Measurements from ENCODE around the gene RTKN2.
"Not testable (repeated sequence)": the region's sequence is repeated elsewhere in the genome, so short reads cannot be mapped to it uniquely, and the experiment has no call there.

The RTKN2 gene

GRCh38 chr10:62268399-62269114, at the start of gene RTKN2:
Gene RTKN2, minus strand, starts transcription at chr10:62268844. Its CDS starts 234 bp downstream, at chr10:62268610.
- Histone ChIP-seq H3K4me3 (ENCODE audit: low read depth in 1 of 2, low read length in 2 of 2) (peak within 1 kb of the TSS; percentile 66 to 95), H3K27me3 (ENCODE audit: low read depth, low read length) (no peaks in the 10 kb centered on the region), H3K27ac (ENCODE audit: low read length) (no peak within 1 kb of the TSS), H3K4me1 (ENCODE audit: control insufficient read depth in 1 of 2, insufficient read depth in 2 of 2, low read length in 2 of 2) (peaks cover 0 to 10% of the 10 kb centered on the region in 2 donors), H3K9me3 (ENCODE audit: control insufficient read depth in 1 of 2, low read length in 2 of 2) (no peaks in the 10 kb centered on the region), H3K36me3 (ENCODE audit: control insufficient read depth in 1 of 2, insufficient read depth in 2 of 2, low read length in 2 of 2) (no peaks in the 10 kb centered on the region)

DNA sequence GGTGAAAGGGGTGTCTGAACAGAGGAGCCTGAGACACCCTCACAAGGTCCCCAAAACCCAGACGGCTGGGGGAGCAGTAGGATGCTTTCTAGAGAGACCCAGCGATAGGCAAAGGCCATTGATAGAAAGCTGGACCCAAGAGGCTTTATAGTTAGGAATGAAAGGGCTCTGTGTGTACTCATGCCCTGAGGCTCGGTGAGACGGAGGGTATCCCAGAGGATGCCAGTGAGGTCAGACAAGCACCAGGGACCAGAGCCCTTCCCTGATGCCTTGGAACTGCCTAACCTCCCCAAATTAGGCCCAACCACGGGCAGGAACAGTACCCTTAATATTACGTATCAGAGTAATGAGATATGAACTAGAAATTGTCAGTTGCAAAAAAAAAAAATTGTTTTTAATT, 48.6 kb upstream of the RTKN2 start:
- no peak overlapping the region for H3K4me3 ChIP-seq (ENCODE audit: low read depth in 1 of 2, low read length in 2 of 2)
- no peaks in the 10 kb centered on the region for H3K4me1 ChIP-seq (ENCODE audit: control insufficient read depth in 1 of 2, insufficient read depth in 2 of 2, low read length in 2 of 2)
- H3K27ac ChIP-seq (ENCODE audit: low read length), result no peak overlapping the region
- no peaks in the 10 kb centered on the region for H3K27me3 ChIP-seq (ENCODE audit: low read depth, low read length)
- no peaks in the 10 kb centered on the region for H3K9me3 ChIP-seq (ENCODE audit: control insufficient read depth in 1 of 2, low read length in 2 of 2)
- H3K36me3 ChIP-seq (ENCODE audit: control insufficient read depth in 1 of 2, insufficient read depth in 2 of 2, low read length in 2 of 2), result no peaks in the 10 kb centered on the region

DNA sequence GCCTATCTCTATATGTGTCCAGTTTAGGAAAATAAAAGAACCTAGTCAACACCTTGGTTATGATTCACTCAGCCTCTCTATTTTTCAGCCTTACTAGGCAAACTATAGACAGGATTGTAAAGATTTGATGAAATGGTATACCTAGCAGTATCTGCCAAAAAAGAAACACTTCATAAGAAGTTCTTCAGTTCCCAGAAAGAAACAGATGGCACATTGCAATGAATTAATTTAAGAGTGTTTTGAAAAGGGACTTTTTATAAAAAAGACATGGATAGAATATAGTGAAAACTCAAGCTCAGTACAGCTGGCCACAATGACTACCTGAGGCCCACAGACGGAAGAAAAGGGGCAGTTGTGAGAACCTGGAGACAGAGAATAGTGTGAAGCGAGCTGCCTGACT, 40.6 kb upstream of the RTKN2 start:
- Histone ChIP-seq H3K27ac (ENCODE audit: low read length) (no peak overlapping the region), H3K36me3 (ENCODE audit: control insufficient read depth in 1 of 2, insufficient read depth in 2 of 2, low read length in 2 of 2) (no peaks in the 10 kb centered on the region), H3K27me3 (ENCODE audit: low read depth, low read length) (no peaks in the 10 kb centered on the region), H3K4me3 (ENCODE audit: low read depth in 1 of 2, low read length in 2 of 2) (no peak overlapping the region), H3K4me1 (ENCODE audit: control insufficient read depth in 1 of 2, insufficient read depth in 2 of 2, low read length in 2 of 2) (no peaks in the 10 kb centered on the region), H3K9me3 (ENCODE audit: control insufficient read depth in 1 of 2, low read length in 2 of 2) (no peaks in the 10 kb centered on the region)

DNA sequence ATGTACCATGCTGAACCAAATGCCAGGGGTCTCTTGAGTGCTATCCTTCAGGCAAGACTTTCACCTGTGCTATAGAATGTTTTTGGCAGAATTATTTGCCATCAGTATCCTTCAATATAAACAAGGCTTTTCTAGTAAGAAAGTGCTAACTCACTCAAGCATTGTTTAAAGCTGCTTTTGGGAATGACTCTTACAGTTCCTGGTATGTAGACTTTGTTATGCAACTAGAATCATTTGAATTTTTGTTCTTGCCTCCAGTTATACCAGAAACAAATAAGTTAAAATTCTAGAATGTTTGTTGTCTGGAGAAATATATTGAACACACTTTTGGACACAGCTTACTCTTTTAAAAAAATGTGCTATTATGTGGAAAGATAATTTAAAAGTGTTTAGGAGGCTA, 39.5 kb upstream of the RTKN2 start:
- Histone ChIP-seq H3K4me1 (ENCODE audit: control insufficient read depth in 1 of 2, insufficient read depth in 2 of 2, low read length in 2 of 2) (no peaks in the 10 kb centered on the region), H3K9me3 (ENCODE audit: control insufficient read depth in 1 of 2, low read length in 2 of 2) (no peaks in the 10 kb centered on the region), H3K27ac (ENCODE audit: low read length) (no peak overlapping the region), H3K27me3 (ENCODE audit: low read depth, low read length) (no peaks in the 10 kb centered on the region), H3K36me3 (ENCODE audit: control insufficient read depth in 1 of 2, insufficient read depth in 2 of 2, low read length in 2 of 2) (no peaks in the 10 kb centered on the region), H3K4me3 (ENCODE audit: low read depth in 1 of 2, low read length in 2 of 2) (no peak overlapping the region)

- Histone ChIP-seq H3K27ac (ENCODE audit: low read length) (no peak overlapping the region), H3K4me3 (ENCODE audit: low read depth in 1 of 2, low read length in 2 of 2) (no peak overlapping the region), H3K36me3 (ENCODE audit: control insufficient read depth in 1 of 2, insufficient read depth in 2 of 2, low read length in 2 of 2) (no peaks in the 10 kb centered on the region), H3K4me1 (ENCODE audit: control insufficient read depth in 1 of 2, insufficient read depth in 2 of 2, low read length in 2 of 2) (no peaks in the 10 kb centered on the region), H3K27me3 (ENCODE audit: low read depth, low read length) (no peaks in the 10 kb centered on the region), H3K9me3 (ENCODE audit: control insufficient read depth in 1 of 2, low read length in 2 of 2) (no peaks in the 10 kb centered on the region)
Observed at GRCh38 chr10:62307635-62308034, 39.0 kb upstream of the RTKN2 start.

- H3K36me3 ChIP-seq (ENCODE audit: control insufficient read depth in 1 of 2, insufficient read depth in 2 of 2, low read length in 2 of 2), result no peaks in the 10 kb centered on the region
- H3K4me1 ChIP-seq (ENCODE audit: control insufficient read depth in 1 of 2, insufficient read depth in 2 of 2, low read length in 2 of 2), result no peaks in the 10 kb centered on the region
- no peaks in the 10 kb centered on the region for H3K9me3 ChIP-seq (ENCODE audit: control insufficient read depth in 1 of 2, low read length in 2 of 2)
- H3K27me3 ChIP-seq (ENCODE audit: low read depth, low read length), result no peaks in the 10 kb centered on the region
- H3K27ac ChIP-seq (ENCODE audit: low read length), result no peak overlapping the region
- no peak overlapping the region for H3K4me3 ChIP-seq (ENCODE audit: low read depth in 1 of 2, low read length in 2 of 2)
Observed at GRCh38 chr10:62306663-62307062, 38.0 kb upstream of the RTKN2 start.

GRCh38 chr10:62305813-62306212, 37.2 kb upstream of the RTKN2 start:
- H3K27me3 ChIP-seq (ENCODE audit: low read depth, low read length), result no peaks in the 10 kb centered on the region
- H3K36me3 ChIP-seq (ENCODE audit: control insufficient read depth in 1 of 2, insufficient read depth in 2 of 2, low read length in 2 of 2), result no peaks in the 10 kb centered on the region
- H3K9me3 ChIP-seq (ENCODE audit: control insufficient read depth in 1 of 2, low read length in 2 of 2), result no peaks in the 10 kb centered on the region
- H3K27ac ChIP-seq (ENCODE audit: low read length), result no peak overlapping the region
- H3K4me3 ChIP-seq (ENCODE audit: low read depth in 1 of 2, low read length in 2 of 2), result no peak overlapping the region
- H3K4me1 ChIP-seq (ENCODE audit: control insufficient read depth in 1 of 2, insufficient read depth in 2 of 2, low read length in 2 of 2), result no peaks in the 10 kb centered on the region

GRCh38 chr10:62303922-62304321, 35.3 kb upstream of the RTKN2 start:
- no peaks in the 10 kb centered on the region for H3K27me3 ChIP-seq (ENCODE audit: low read depth, low read length)
- no peaks in the 10 kb centered on the region for H3K4me1 ChIP-seq (ENCODE audit: control insufficient read depth in 1 of 2, insufficient read depth in 2 of 2, low read length in 2 of 2)
- no peak overlapping the region for H3K27ac ChIP-seq (ENCODE audit: low read length)
- H3K36me3 ChIP-seq (ENCODE audit: control insufficient read depth in 1 of 2, insufficient read depth in 2 of 2, low read length in 2 of 2), result no peaks in the 10 kb centered on the region
- H3K9me3 ChIP-seq (ENCODE audit: control insufficient read depth in 1 of 2, low read length in 2 of 2), result no peaks in the 10 kb centered on the region
- H3K4me3 ChIP-seq (ENCODE audit: low read depth in 1 of 2, low read length in 2 of 2), result no peak overlapping the region

- Histone ChIP-seq H3K4me3 (ENCODE audit: low read depth in 1 of 2, low read length in 2 of 2) (no peak overlapping the region), H3K36me3 (ENCODE audit: control insufficient read depth in 1 of 2, insufficient read depth in 2 of 2, low read length in 2 of 2) (no peaks in the 10 kb centered on the region), H3K27me3 (ENCODE audit: low read depth, low read length) (no peaks in the 10 kb centered on the region), H3K9me3 (ENCODE audit: control insufficient read depth in 1 of 2, low read length in 2 of 2) (no peaks in the 10 kb centered on the region), H3K27ac (ENCODE audit: low read length) (no peak overlapping the region), H3K4me1 (ENCODE audit: control insufficient read depth in 1 of 2, insufficient read depth in 2 of 2, low read length in 2 of 2) (no peaks in the 10 kb centered on the region)
Observed at GRCh38 chr10:62302760-62303159, 34.1 kb upstream of the RTKN2 start.

DNA sequence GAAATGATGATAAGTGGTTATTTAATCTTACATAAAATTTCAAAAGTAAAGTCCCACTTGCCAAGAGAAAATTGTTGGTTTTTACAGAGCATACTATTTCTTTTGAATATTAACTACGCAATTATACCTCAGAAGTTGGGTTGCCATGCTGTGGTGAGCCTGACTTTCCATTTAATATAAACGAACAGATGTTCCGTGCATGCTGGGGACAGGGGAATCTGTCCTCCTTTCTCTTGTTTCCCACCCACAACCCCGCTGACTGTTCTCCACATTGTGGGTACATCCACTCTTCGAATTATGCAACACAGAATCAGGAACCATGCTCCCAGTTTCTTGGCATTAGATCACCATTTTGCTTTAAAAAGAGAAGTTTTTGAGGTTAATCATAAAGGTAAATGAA, 29.2 kb upstream of the RTKN2 start:
- H3K9me3 ChIP-seq (ENCODE audit: control insufficient read depth in 1 of 2, low read length in 2 of 2), result no peaks in the 10 kb centered on the region

GRCh38 chr10:62284221-62284620, 15.6 kb upstream of the RTKN2 start:
- H3K9me3 ChIP-seq (ENCODE audit: control insufficient read depth in 1 of 2, low read length in 2 of 2), result no peaks in the 10 kb centered on the region
- no peak overlapping the region for H3K27ac ChIP-seq (ENCODE audit: low read length)
- no peak overlapping the region for H3K4me3 ChIP-seq (ENCODE audit: low read depth in 1 of 2, low read length in 2 of 2)
- H3K36me3 ChIP-seq (ENCODE audit: control insufficient read depth in 1 of 2, insufficient read depth in 2 of 2, low read length in 2 of 2), result no peaks in the 10 kb centered on the region
- no peaks in the 10 kb centered on the region for H3K4me1 ChIP-seq (ENCODE audit: control insufficient read depth in 1 of 2, insufficient read depth in 2 of 2, low read length in 2 of 2)
- H3K27me3 ChIP-seq (ENCODE audit: low read depth, low read length), result no peaks in the 10 kb centered on the region

More for the DNA sequence above, 29.2 kb upstream of the RTKN2 start:
- Histone ChIP-seq H3K36me3 (ENCODE audit: control insufficient read depth in 1 of 2, insufficient read depth in 2 of 2, low read length in 2 of 2) (no peaks in the 10 kb centered on the region), H3K4me3 (ENCODE audit: low read depth in 1 of 2, low read length in 2 of 2) (no peak overlapping the region), H3K27me3 (ENCODE audit: low read depth, low read length) (no peaks in the 10 kb centered on the region), H3K4me1 (ENCODE audit: control insufficient read depth in 1 of 2, insufficient read depth in 2 of 2, low read length in 2 of 2) (no peaks in the 10 kb centered on the region), H3K27ac (ENCODE audit: low read length) (no peak overlapping the region)

DNA sequence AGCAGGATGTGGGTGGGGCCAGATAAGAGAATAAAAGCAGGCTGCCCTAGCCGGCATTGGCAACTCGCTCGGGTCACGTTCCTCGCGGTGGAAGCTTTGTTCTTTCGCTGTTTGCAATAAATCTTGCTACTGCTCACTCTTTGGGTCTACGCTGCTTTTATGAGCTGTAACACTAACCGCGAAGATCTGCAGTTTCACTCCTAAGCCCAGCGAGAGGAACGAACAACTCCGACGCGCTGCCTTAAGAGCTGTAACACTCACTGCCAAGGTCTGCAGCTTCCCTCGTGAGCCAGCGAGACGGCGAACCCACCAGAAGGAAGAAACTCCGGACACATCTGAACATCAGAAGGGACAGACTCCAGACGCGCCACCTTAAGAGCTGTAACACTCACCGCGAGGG, 12.7 kb upstream of the RTKN2 start:
- H3K36me3 ChIP-seq (ENCODE audit: control insufficient read depth in 1 of 2, insufficient read depth in 2 of 2, low read length in 2 of 2); H3K4me3 ChIP-seq (ENCODE audit: low read depth in 1 of 2, low read length in 2 of 2); H3K4me1 ChIP-seq (ENCODE audit: control insufficient read depth in 1 of 2, insufficient read depth in 2 of 2, low read length in 2 of 2); H3K27me3 ChIP-seq (ENCODE audit: low read depth, low read length); H3K27ac ChIP-seq (ENCODE audit: low read length); H3K9me3 ChIP-seq (ENCODE audit: control insufficient read depth in 1 of 2, low read length in 2 of 2): not testable (repeated sequence)

All from muscle layer of duodenum (tissue), 2 donors.